ENCODE results near the gene MRPS18A.
A peak's percentile ranks its signal among the peaks of the same experiment; 100 is the strongest.

MRPS18A gene

GRCh38 chr6:43698584-43699349 lies 11.2 kb upstream of the MRPS18A start:
- no peak for DNase-seq (ENCODE audit: low spot score)

DNA sequence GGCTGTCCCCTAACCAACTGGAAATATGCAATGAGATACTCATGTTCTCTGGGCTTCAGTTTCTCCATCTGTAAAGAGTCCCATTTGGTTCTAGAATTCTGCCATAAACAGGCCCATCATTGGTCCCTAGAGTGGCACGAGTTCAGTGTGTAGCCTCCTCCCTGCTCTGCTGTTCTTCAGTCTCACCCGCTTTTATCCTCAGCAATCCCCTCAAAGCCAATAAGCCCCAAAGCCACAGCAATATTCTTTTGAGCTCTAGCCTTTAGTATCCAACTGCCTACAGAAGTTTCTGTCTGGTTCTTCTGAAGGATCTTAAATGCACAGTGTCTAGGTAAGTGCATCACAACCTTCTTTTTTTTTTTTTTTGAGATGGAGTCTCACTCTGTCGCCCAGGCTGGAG lies 9.8 kb upstream of the MRPS18A start:
- DNase-seq (ENCODE audit: low spot score) = no peak

DNA sequence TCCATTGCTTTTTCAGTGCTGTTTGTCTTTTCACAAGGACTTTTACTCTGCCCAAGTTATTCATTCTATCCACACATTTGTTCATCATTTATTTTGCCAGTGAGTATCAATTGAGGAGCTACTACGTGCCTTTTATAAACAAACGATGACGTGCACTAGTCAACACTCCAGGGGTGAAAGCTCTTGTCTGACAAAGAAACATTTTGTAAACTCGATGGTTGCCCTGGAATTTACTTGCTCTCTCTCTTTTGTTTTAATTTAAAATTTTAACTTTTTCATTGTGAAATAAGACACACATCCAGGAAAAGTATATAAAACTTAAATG lies 8.3 kb upstream of the MRPS18A start:
- DNase-seq (ENCODE audit: low spot score) = no peak

DNA sequence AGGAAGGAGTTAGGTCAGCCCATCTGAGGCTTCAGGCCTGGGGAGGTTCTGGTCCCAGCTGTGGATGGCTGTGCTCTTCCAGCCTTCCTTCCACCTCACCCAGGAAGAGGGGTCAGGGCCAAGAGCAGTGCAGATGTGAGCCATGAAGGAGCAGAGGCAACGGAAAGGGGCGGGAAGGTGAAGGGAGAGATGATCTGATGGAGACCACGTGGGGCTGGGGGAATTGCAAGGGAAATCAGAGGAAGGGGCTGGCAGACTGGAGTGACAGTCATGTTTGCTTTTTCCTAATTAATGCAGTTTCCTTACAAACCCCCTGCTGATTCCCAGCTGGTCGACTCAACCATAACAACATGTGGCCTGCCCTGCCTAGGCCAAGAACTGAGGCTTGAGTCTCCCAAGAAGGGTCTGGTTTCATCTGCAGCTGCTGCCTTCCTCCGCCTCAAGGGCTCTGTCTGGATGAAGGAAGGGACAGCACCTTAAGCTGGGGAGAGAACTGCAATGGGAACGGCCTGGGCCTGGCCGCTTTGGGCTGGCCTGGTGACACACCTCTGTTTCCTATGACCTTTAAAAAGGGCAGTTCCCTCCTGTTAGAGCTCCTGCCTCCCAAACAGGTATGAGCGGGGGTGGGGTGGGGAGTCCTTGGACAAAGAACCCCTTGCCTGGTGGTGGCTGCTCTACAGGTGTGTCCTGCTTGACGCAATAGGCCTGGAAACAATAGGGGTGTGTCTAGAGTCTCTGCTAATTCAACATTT lies 7.8 kb upstream of the MRPS18A start:
- no peak for DNase-seq (ENCODE audit: low spot score)

GRCh38 chr6:43689421-43689820 lies 1.8 kb upstream of the MRPS18A start:
- no peak for DNase-seq (ENCODE audit: low spot score)

GRCh38 chr6:43687079-43687436 lies 533 bp downstream of the MRPS18A start:
- DNase-seq (ENCODE audit: low spot score) = no peak

DNA sequence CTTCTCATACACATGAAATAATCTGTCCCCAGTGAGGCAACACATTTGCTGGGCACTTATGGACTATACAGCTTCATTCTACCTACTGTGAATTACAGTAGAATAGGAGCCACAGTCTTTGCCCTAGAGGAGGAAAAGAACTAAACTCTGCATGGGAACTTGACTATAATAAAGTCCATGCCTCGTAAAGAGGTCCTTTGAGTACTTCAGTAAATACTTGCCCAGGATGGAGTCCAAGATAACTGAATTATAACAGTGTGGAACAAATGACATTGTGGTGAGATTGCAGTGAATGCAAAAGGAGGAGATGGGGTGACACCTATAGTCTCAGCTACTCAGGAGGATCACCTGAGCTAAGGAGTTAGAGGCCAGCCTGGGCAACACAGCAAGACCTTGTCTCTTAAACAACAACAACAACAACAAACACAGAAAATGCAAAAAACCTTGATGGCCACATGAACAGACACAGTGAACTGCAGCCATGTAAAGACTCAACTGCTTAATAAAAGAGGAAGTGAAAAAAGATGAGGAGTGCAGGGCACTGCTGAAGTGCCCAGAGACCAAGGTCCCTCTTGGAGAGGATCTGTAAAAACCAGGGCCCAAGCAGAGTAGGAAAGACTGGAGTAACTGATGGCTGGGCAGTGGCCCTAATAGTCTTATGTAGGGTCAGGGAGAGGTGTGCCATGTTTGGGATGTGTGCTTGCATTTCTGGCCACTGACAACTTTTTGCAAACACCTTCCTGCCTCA lies 3.7 kb downstream of the MRPS18A start:
- peak; percentile 70 for DNase-seq (ENCODE audit: low spot score)

GRCh38 chr6:43682724-43683429 lies 4.7 kb downstream of the MRPS18A start:
- DNase-seq (ENCODE audit: low spot score) = no peak

GRCh38 chr6:43681303-43681702 lies 6.3 kb downstream of the MRPS18A start:
- DNase-seq (ENCODE audit: low spot score) = no peak

DNA sequence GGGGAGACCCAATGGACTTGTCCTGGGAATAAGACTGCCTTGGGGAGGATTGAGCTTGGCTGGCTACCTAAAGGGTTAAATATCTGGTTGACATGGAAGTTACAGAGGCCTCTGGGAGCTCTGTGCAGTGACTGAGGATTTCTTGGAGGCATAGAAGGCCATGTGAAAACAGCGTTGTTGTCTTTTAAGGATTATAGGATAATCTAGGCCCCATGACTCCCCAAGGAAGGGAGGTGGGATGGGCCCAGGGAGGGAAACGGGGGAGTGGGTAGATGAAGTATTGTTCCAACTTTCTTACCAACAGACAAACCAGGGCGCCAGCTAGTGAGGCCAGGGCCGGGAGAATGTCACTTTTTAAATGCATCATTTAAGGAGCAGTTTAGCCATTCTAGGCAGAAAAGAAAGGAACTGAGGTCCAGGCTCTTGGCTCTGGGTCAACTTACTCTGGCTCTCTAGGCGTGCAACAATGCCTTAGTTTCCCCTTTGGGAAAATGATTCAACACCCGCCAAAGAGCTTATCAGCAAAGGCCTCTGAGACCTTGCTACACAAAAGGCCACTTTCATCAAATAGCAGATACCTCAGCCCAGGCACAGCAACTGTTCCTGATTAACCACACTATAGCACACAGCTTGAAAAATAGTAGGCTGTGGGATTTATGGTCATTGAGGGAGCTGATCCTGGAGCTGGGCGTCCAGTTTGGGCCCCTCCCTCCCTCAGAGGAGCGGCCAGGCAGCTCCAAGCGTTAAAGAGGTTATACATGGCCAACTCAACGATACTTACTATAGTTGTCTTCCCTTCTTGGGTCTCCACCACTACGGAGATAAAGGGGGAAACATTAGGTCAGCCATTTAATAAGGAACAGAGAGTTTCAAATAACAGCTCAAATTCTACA lies 7.0 kb downstream of the MRPS18A start:
- no peak for DNase-seq (ENCODE audit: low spot score)

- DNase-seq (ENCODE audit: low spot score) = no peak
Observed at GRCh38 chr6:43679057-43679456, 8.5 kb downstream of the MRPS18A start.

- no peak for DNase-seq (ENCODE audit: low spot score)
Observed at GRCh38 chr6:43678341-43678740, 9.2 kb downstream of the MRPS18A start.

GRCh38 chr6:43677759-43678158 lies 9.8 kb downstream of the MRPS18A start:
- DNase-seq (ENCODE audit: low spot score) = no peak

DNA sequence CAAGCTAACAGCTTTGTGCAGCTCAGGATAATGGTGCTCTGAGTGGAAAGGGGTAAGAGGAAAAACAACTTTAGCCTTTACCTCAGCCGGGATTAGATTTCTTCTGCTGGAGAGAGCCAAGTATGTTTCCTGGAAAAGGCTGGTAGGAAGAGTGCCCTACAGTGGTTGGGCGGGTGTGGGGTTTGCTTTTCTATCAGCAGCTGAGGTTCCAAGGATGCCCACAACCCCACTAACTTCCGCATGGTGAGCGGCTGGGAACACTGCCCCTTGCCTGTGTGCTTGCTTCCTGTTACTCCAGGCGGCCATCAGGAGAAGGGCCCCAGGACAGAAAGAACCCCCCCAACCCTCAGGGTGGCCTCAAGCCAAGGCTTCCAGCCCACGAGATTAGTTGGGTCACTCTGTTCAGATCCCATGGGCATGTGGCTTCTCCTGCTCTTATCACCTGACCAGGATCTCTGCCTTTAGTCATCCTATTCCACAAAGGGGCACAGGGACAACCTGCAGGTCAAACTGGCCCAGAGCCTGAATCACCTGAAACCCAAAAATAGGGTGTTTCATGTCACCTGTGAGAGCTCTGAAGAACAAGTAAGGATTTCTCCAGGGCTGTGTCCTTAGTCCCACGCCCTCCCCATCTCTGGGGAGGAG lies 10.5 kb downstream of the MRPS18A start:
- DNase-seq (ENCODE audit: low spot score) = no peak

GRCh38 chr6:43674921-43675320 lies 12.7 kb downstream of the MRPS18A start:
- no peak for DNase-seq (ENCODE audit: low spot score)

- DNase-seq (ENCODE audit: low spot score) = no peak
Observed at GRCh38 chr6:43674291-43674690, 13.3 kb downstream of the MRPS18A start.

- no peak for DNase-seq (ENCODE audit: low spot score)
Observed at GRCh38 chr6:43673444-43674084, 14.0 kb downstream of the MRPS18A start.

- no peak for DNase-seq (ENCODE audit: low spot score)
Observed at GRCh38 chr6:43671801-43672690, 15.5 kb downstream of the MRPS18A start.

Data from germinal center (tissue), 1 donor.